PC-3 (cell line): ENCODE measurements around the gene ADTRP. TPM values are rescaled to one million over a fixed set of nuclear protein-coding genes. Genes with fewer than 3 reads are reported as not detected.
A peak's percentile ranks its signal among the peaks of the same experiment; 100 is the strongest.

Source experiments
- ATAC-seq: fragments of 200-7000 bp; cut with Tn5 transposase; 2 replicates; pipeline ENCODE4 v1.9.1; 2020; ENCODE audit warnings: mild to moderate bottlenecking, moderate library complexity
- BruUV-seq: library from RNA; stranded (reverse); fragments of 400-500 nt; replicated peaks from 2 replicates; lab custom pipeline; 2021; lab: Mats Ljungman, UMichigan
- CTCF ChIA-PET: fragments of 300-600 bp; sonication (Branson Sonifier 250); formaldehyde crosslinking; loops from one replicate; lab custom pipeline; 2022; ENCODE audit warnings: antibody characterized with exemption; lab: Charles Lee
- POLR2A ChIA-PET: fragments of 300-600 bp; sonication (Branson Sonifier 250); formaldehyde crosslinking; loops from one replicate; lab custom pipeline; 2022; ENCODE audit warnings: antibody characterized with exemption; ENCODE audit not compliant: unreplicated experiment; lab: Charles Lee
- DNase-seq: peaks from one replicate; pipeline ENCODE4 v3.0.0-alpha.2; 2015
- H2AFZ ChIP-seq: fragments of 300-600 bp; sonication (generic); 2 replicates; pipeline ENCODE4 v1.6.0; 2016; ENCODE audit warnings: antibody characterized with exemption, low read length
- H3F3A ChIP-seq: fragments of 300-600 bp; sonication (generic); one replicate; pipeline ENCODE4 v1.6.0; 2017; ENCODE audit warnings: antibody characterized with exemption, low read length, control low read depth, mild to moderate bottlenecking; ENCODE audit not compliant: unreplicated experiment
- H3K27ac ChIP-seq: fragments of 300-600 bp; sonication (generic); 2 replicates; pipeline ENCODE4 v1.5.1; 2016; ENCODE audit warnings: mild to moderate bottlenecking, low read length
- H3K27me3 ChIP-seq: fragments of 300-600 bp; sonication (generic); 2 replicates; pipeline ENCODE4 v1.6.1; 2016; ENCODE audit warnings: low read length, mixed read lengths
- H3K36me3 ChIP-seq: fragments of 300-600 bp; sonication (generic); 2 replicates; pipeline ENCODE4 v1.6.1; 2016; ENCODE audit warnings: low read depth, mixed run types, low read length, mixed read lengths
- H3K4me1 ChIP-seq: fragments of 300-600 bp; sonication (generic); 2 replicates; pipeline ENCODE4 v1.5.1; 2016; ENCODE audit warnings: low read length; ENCODE audit not compliant: insufficient read depth
- H3K4me2 ChIP-seq: fragments of 300-600 bp; sonication (generic); 2 replicates; pipeline ENCODE4 v1.6.0; 2016; ENCODE audit warnings: low read length
- H3K4me3 ChIP-seq: fragments of 300-600 bp; sonication (generic); 2 replicates; pipeline ENCODE4 v1.5.1; 2016; ENCODE audit warnings: mild to moderate bottlenecking, low read length, mixed read lengths
- H3K79me2 ChIP-seq: fragments of 300-600 bp; sonication (generic); 2 replicates; pipeline ENCODE4 v1.6.1; 2017; ENCODE audit warnings: low read length, mixed read lengths
- H3K9ac ChIP-seq: fragments of 300-600 bp; sonication (generic); 2 replicates; pipeline ENCODE4 v1.6.0; 2016; ENCODE audit warnings: mild to moderate bottlenecking, low read length
- H3K9me2 ChIP-seq: fragments of 300-600 bp; sonication (generic); replicated peaks from 2 replicates; pipeline ENCODE4 v1.6.1; 2016; ENCODE audit warnings: mixed run types, low read length, mixed read lengths
- H3K9me3 ChIP-seq: fragments of 300-600 bp; sonication (generic); 2 replicates; pipeline ENCODE4 v1.6.1; 2016; ENCODE audit warnings: low read length, mixed read lengths
- H4K20me1 ChIP-seq: fragments of 300-600 bp; sonication (generic); 2 replicates; pipeline ENCODE4 v1.6.1; 2016; ENCODE audit warnings: low read length, mixed read lengths
- EZH2 ChIP-seq: fragments of 300-600 bp; sonication (generic); IDR thresholded peaks from one replicate; pipeline ENCODE4 v1.6.1; 2017; ENCODE audit warnings: antibody characterized with exemption, mild to moderate bottlenecking, low read length; ENCODE audit not compliant: unreplicated experiment
- EZH2phosphoT487 ChIP-seq: fragments of 300-600 bp; sonication (generic); IDR thresholded peaks from 2 replicates; pipeline ENCODE4 v1.6.1; 2018; ENCODE audit warnings: mild to moderate bottlenecking, antibody characterized with exemption, low read length, borderline replicate concordance
- intact Hi-C: fragments of 100-400 bp; cut with micrococcal nuclease; formaldehyde crosslinking; loops from 2 replicates; pipeline ENCODE4 v1.9.0; 2023
- total RNA-seq: library from RNA; depleted of rRNA; stranded (reverse); fragments of >200 nt; gene quantifications from 2 replicates; pipeline ENCODE4 v1.2.3, GENCODE V29; 2014
- TF ChIP-seq, protein P1 (sequence below): fragments of 300-600 bp; sonication (generic); conservative IDR thresholded peaks from 2 replicates; pipeline ENCODE4 v1.5.1; 2017; ENCODE audit warnings: antibody characterized with exemption, low read depth, mild to moderate bottlenecking, low read length

Gene ADTRP
- total RNA-seq, 1 experiment from 2014 or later: not detected

DNA sequence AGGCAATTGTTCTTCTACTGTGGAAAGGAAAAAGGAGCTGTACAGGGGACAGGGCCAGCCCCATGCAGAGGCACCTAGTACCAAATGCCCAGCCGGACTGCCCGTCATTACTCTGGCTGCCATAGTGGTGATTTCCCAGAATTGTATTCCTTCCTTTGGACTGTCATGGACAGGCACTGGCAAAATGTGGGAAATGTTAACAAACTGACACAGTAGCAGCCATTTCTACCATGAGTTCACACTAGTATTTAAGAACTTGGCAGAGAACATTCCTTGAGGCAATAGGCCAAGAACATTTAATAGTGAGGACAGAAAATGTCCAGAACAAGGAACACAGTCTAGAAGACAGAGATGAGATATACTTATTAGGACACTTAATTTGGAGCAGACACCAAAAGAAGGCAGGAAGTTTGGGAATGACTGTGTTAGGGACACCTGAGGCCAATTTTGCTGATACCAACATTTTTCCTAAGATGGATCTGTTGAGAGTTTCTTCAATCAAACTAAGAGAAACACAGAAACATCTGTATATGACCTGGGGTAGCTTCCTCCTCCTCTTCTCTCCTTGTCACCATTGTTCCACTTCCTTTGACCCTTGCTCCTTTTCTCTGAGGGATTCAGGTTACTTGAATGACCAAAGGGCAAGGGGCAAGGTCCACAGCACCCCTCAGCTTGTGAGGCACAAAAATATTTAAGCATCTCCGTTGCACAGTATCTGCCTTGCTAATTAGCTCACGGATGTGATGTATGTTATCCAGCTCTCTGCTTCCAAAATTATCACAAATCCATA is 14.9 kb downstream of the ADTRP start:
- H4K20me1 ChIP-seq: no peaks in the 10 kb centered on the region
- ChIA-PET POLR2A (no interaction called here), CTCF (no interaction called here)
- no peak overlapping the region for H3K27ac ChIP-seq
- no peak overlapping the region for H2AFZ ChIP-seq
- H3K9me2 ChIP-seq: no peaks in the 10 kb centered on the region
- no peaks in the 10 kb centered on the region for H3K36me3 ChIP-seq
- peaks cover 37% of the 10 kb centered on the region for H3K4me1 ChIP-seq
- ATAC-seq: no peak
- H3K4me3 ChIP-seq: no peak overlapping the region
- no peak overlapping the region for H3K9ac ChIP-seq
- TF ChIP-seq, protein P1, sequence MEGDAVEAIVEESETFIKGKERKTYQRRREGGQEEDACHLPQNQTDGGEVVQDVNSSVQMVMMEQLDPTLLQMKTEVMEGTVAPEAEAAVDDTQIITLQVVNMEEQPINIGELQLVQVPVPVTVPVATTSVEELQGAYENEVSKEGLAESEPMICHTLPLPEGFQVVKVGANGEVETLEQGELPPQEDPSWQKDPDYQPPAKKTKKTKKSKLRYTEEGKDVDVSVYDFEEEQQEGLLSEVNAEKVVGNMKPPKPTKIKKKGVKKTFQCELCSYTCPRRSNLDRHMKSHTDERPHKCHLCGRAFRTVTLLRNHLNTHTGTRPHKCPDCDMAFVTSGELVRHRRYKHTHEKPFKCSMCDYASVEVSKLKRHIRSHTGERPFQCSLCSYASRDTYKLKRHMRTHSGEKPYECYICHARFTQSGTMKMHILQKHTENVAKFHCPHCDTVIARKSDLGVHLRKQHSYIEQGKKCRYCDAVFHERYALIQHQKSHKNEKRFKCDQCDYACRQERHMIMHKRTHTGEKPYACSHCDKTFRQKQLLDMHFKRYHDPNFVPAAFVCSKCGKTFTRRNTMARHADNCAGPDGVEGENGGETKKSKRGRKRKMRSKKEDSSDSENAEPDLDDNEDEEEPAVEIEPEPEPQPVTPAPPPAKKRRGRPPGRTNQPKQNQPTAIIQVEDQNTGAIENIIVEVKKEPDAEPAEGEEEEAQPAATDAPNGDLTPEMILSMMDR: no peak
- TF ChIP-seq EZH2: no peak
- TF ChIP-seq EZH2phosphoT487: no peak
- no peaks in the 10 kb centered on the region for H3K27me3 ChIP-seq
- H3K79me2 ChIP-seq: no peaks in the 10 kb centered on the region
- no peak overlapping the region for H3K4me2 ChIP-seq
- no peaks in the 10 kb centered on the region for H3K9me3 ChIP-seq
- intact Hi-C loops: no loop called here
- BruUV-seq: no TSS peak
- DNase-seq: no peak
- peaks cover 14% of the 10 kb centered on the region for H3F3A ChIP-seq

DNA sequence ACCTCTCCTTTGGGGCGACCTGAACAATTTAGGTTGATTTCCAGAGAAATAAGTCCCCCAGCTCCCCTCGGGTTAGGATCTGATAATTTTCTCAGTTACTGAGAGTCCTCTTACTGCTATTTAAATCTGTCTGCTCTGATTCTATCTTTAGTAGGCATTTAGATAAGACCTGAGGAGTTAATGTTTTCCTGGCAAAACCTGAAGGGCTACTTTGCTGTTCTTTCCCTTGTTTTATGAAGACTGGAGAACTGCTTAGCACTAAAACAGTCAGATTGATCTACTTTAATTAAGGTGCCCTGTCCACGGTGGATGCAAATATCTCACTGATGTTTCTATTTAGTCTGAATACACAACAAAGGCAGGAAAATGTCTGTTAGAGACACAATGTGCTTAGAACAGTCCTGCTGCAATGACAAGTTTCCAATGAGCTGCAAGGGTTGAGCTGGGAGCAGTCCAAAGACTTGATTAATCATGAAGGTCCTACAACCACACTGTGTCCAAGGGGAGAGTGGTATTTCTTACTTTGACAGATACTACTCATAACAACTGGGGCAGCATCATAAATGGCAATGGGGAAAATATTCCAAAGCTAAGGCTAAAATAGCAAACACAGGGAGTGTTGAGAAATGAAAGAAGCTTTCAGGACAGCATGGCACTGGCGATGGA is 15.7 kb downstream of the ADTRP start:
- BruUV-seq: no TSS peak
- POLR2A ChIA-PET: no interaction called here
- peaks cover 14% of the 10 kb centered on the region for H3F3A ChIP-seq
- H3K9me2 ChIP-seq: no peaks in the 10 kb centered on the region
- DNase-seq: peak; percentile 6
- no peak overlapping the region for H3K4me3 ChIP-seq
- H3K4me1 ChIP-seq: peaks cover 32% of the 10 kb centered on the region
- no peak overlapping the region for H3K4me2 ChIP-seq
- no peaks in the 10 kb centered on the region for H4K20me1 ChIP-seq
- CTCF ChIA-PET: no interaction called here
- TF ChIP-seq, protein P1: no peak
- TF ChIP-seq EZH2phosphoT487 (no peak), EZH2 (no peak)
- H3K27ac ChIP-seq: no peak overlapping the region
- no peaks in the 10 kb centered on the region for H3K27me3 ChIP-seq
- ATAC-seq: no peak
- no peaks in the 10 kb centered on the region for H3K36me3 ChIP-seq
- H3K9ac ChIP-seq: no peak overlapping the region
- no peaks in the 10 kb centered on the region for H3K9me3 ChIP-seq
- intact Hi-C loops: no loop called here
- H2AFZ ChIP-seq: no peak overlapping the region
- H3K79me2 ChIP-seq: no peaks in the 10 kb centered on the region
